ENCODE data around the gene SOCS7.

The SOCS7 gene

GRCh38 chr17:38453951-38454421 lies 102.3 kb downstream of the SOCS7 start:
- no peaks in the 10 kb centered on the region for H3K36me3 ChIP-seq (ENCODE audit: insufficient read depth, low read length)
- peak overlapping the region; percentile 78 for H3K27ac ChIP-seq (ENCODE audit: low read depth, low read length)
- H3K4me3 ChIP-seq (ENCODE audit: low read depth, low read length): peak overlapping the region; percentile 86
- H3K79me2 ChIP-seq (ENCODE audit: control insufficient read depth, insufficient read depth, low read length, unreplicated experiment): peaks cover 77% of the 10 kb centered on the region
- no peaks in the 10 kb centered on the region for H3K27me3 ChIP-seq (ENCODE audit: insufficient read depth, low read length)
- H3K4me1 ChIP-seq (ENCODE audit: control insufficient read depth, insufficient read depth, low read length, unreplicated experiment): peaks cover 62% of the 10 kb centered on the region
- H2AFZ ChIP-seq (ENCODE audit: low read length, unreplicated experiment): no peak overlapping the region

GRCh38 chr17:38454532-38454931 lies 102.9 kb downstream of the SOCS7 start:
- peaks cover 57% of the 10 kb centered on the region for H3K4me1 ChIP-seq (ENCODE audit: control insufficient read depth, insufficient read depth, low read length, unreplicated experiment)
- H3K27ac ChIP-seq (ENCODE audit: low read depth, low read length): peak overlapping the region; percentile 78
- H3K27me3 ChIP-seq (ENCODE audit: insufficient read depth, low read length): no peaks in the 10 kb centered on the region
- H3K36me3 ChIP-seq (ENCODE audit: insufficient read depth, low read length): no peaks in the 10 kb centered on the region
- peaks cover 77% of the 10 kb centered on the region for H3K79me2 ChIP-seq (ENCODE audit: control insufficient read depth, insufficient read depth, low read length, unreplicated experiment)
- H3K4me3 ChIP-seq (ENCODE audit: low read depth, low read length): peak overlapping the region; percentile 86
- H2AFZ ChIP-seq (ENCODE audit: low read length, unreplicated experiment): no peak overlapping the region

All from ACC112 (cell line).